GM12891 (cell line): Measurements from ENCODE around the gene SSH2.

Experiments used
- POLR2A ChIP-seq: IDR thresholded peaks from 2 replicates; pipeline ENCODE4 v1.6.1; 2011; ENCODE audit warnings: low read depth, low read length, control low read depth
- POLR2AphosphoS5 ChIP-seq: IDR thresholded peaks from 2 replicates; pipeline ENCODE4 v1.6.1; 2011; ENCODE audit warnings: low read depth, low read length, control low read depth

GRCh38 chr17:29866746-29867404 lies 63.2 kb downstream of the SSH2 start:
- TF ChIP-seq POLR2AphosphoS5 (no peak), POLR2A (no peak)
